ENCODE results near the gene FOXJ1. TPM values are rescaled to one million over a fixed set of nuclear protein-coding genes. Genes with fewer than 3 reads are reported as not detected.
A peak's percentile ranks its signal among the peaks of the same experiment; 100 is the strongest.

The FOXJ1 gene
- total and polyA plus RNA-seq, 2 donors from 2014 or later = 3.4 to 6.8 TPM

DNA sequence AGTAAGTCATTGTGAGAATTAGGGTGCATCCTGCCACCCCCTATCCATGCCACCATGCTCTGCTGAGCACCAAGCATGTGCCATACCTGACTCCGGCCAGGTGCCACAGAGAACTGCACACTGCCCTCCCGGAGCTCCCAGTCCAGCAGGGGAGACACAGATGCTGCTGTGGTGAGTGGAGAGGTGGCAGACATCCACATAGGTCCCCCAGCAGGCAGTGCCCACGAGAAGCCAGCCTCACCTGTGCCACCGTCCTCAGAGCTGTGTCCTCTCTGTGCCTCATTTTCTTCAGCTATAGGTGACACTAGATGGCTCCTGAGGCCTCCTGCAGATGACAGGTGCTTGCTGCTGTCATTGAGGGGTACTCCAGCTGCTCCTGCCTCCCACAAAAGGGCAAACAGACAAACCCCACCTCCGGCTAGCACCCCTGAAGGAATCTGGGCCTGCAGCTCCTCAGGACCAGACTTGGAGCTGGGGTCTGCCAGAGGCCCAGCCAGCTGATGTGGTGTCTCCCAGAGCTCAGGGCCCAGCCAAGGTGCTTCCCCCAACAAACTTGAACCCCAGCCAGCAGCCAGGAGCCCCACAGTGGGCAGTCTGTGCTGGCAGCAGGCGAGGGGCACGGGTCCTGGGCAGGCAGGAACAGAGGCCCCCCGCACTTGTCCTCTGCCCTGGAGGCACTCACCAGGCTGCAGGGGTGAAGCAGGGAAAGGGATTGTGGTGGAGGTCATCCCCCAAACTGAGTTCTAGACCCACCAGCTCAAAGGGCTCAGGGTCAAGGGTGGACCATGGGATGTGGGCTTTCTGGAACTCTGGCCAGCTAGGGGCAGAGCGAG, 17.1 kb downstream of the FOXJ1 start:
- intact Hi-C loops (cut with DNase I) = loop anchor here (5.0 kb wide), 1 partner anchor 153 kb away; no protein-coding TSS in a partner anchor
- Histone ChIP-seq H3K4me3 (ENCODE audit: low read length in 3 of 3) (no peak overlapping the region), H3K9me3 (ENCODE audit: control insufficient read depth in 2 of 3, insufficient read depth in 1 of 3, low read length in 3 of 3) (no peaks in the 10 kb centered on the region), H3K27ac (ENCODE audit: low read depth in 2 of 2, low read length in 2 of 2) (no peak overlapping the region), H3K9ac (ENCODE audit: low read length in 3 of 3) (no peak overlapping the region), H3K27me3 (ENCODE audit: control insufficient read depth, insufficient read depth, low read length) (no peaks in the 10 kb centered on the region), H3K4me1 (ENCODE audit: control insufficient read depth in 2 of 3, insufficient read depth in 2 of 3, low read depth in 1 of 3, low read length in 3 of 3) (peaks cover 0 to 6% (median 0%) of the 10 kb centered on the region in 3 donors), H3K36me3 (ENCODE audit: control insufficient read depth in 2 of 3, insufficient read depth in 3 of 3, low read length in 3 of 3) (no peaks in the 10 kb centered on the region)
- TF ChIP-seq, protein P1, sequence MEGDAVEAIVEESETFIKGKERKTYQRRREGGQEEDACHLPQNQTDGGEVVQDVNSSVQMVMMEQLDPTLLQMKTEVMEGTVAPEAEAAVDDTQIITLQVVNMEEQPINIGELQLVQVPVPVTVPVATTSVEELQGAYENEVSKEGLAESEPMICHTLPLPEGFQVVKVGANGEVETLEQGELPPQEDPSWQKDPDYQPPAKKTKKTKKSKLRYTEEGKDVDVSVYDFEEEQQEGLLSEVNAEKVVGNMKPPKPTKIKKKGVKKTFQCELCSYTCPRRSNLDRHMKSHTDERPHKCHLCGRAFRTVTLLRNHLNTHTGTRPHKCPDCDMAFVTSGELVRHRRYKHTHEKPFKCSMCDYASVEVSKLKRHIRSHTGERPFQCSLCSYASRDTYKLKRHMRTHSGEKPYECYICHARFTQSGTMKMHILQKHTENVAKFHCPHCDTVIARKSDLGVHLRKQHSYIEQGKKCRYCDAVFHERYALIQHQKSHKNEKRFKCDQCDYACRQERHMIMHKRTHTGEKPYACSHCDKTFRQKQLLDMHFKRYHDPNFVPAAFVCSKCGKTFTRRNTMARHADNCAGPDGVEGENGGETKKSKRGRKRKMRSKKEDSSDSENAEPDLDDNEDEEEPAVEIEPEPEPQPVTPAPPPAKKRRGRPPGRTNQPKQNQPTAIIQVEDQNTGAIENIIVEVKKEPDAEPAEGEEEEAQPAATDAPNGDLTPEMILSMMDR (IDR thresholded peaks at IDR 0.05; ENCODE audit: borderline replicate concordance, extremely low read depth, insufficient read depth) = no peak
- peak in 1 of 5 donors; percentile 42 for DNase-seq
- no peak for FAIRE-seq

DNA sequence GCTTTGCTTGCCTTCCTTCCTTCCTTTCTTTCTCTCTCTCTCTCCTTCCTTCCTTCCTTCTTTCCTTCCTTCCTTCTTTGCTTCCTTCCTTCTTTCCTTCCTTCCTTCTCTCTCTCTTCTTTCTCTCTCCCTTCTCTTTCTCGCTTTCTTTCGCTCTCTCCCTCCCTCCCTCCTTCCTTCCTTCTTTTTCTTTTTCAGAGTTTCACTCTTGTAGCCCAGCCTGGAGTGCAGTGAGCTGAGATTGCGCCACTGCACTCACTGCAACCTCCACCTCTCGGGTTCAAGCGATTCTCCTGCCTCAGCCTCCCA, 17.9 kb downstream of the FOXJ1 start:
- DNase-seq (no peak), FAIRE-seq (no peak)
- Histone ChIP-seq H3K9me3 (ENCODE audit: control insufficient read depth in 2 of 3, insufficient read depth in 1 of 3, low read length in 3 of 3) (no peaks in the 10 kb centered on the region), H3K9ac (ENCODE audit: low read length in 3 of 3) (no peak overlapping the region), H3K4me1 (ENCODE audit: control insufficient read depth in 2 of 3, insufficient read depth in 2 of 3, low read depth in 1 of 3, low read length in 3 of 3) (peaks cover 0 to 6% (median 0%) of the 10 kb centered on the region in 3 donors), H3K4me3 (ENCODE audit: low read length in 3 of 3) (no peak overlapping the region), H3K36me3 (ENCODE audit: control insufficient read depth in 2 of 3, insufficient read depth in 3 of 3, low read length in 3 of 3) (no peaks in the 10 kb centered on the region), H3K27ac (ENCODE audit: low read depth in 2 of 2, low read length in 2 of 2) (no peak overlapping the region), H3K27me3 (ENCODE audit: control insufficient read depth, insufficient read depth, low read length) (no peaks in the 10 kb centered on the region)
- intact Hi-C loops (cut with DNase I) = loop anchor here (5.0 kb wide), 1 partner anchor 154 kb away; no protein-coding TSS in a partner anchor
- TF ChIP-seq, protein P1 (IDR thresholded peaks at IDR 0.05; ENCODE audit: borderline replicate concordance, extremely low read depth, insufficient read depth) = no peak

DNA sequence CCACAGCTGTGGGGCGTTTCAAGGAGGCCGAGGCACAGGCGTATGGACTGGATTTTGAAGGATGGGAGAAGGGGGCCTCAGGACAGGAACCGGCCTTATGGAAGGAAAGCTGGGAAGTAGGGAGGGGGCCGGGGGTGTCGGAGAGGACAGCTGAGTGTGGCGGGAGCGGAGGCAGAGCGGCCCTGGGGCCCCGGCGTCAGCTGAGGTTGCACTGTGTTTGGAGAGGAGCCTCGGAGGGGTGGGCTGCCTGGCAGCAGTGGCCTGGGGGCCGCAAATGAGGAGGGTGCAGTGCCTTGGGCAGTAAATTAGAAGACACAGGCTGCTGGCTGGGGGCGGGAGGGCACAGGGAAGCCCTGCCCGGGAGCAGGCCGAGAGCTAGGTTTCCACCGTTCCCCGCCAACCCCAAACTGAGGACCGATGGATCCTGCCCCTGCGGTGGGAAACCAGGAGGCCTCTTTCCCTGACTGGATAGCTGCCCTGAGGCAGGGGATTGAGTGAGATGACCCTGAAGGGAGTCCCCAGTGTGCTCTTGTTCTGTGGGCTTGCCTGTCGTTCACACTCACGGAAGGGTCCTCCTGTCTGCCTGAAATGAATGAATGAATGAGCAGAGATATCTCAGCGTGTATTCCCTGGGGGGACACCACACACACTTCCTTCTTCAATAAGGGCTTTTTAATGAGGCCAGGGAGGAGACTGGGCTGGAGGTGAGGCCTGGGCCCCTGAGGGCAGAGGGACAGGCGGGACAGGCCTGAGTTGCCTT, 18.4 kb downstream of the FOXJ1 start:
- intact Hi-C loops (cut with DNase I) = loop anchor here (5.0 kb wide), 1 partner anchor 155 kb away; no protein-coding TSS in a partner anchor
- no peaks in the 10 kb centered on the region for H3K36me3 ChIP-seq (ENCODE audit: control insufficient read depth in 2 of 3, insufficient read depth in 3 of 3, low read length in 3 of 3)
- FAIRE-seq = no peak
- peaks cover 0 to 6% (median 0%) of the 10 kb centered on the region in 3 donors for H3K4me1 ChIP-seq (ENCODE audit: control insufficient read depth in 2 of 3, insufficient read depth in 2 of 3, low read depth in 1 of 3, low read length in 3 of 3)
- peak in 1 of 5 donors; percentile 58 for DNase-seq
- H3K9ac ChIP-seq (ENCODE audit: low read length in 3 of 3) = no peak overlapping the region
- H3K4me3 ChIP-seq (ENCODE audit: low read length in 3 of 3) = no peak overlapping the region
- TF ChIP-seq, protein P1 (IDR thresholded peaks at IDR 0.05; ENCODE audit: borderline replicate concordance, extremely low read depth, insufficient read depth) = no peak
- H3K27ac ChIP-seq (ENCODE audit: low read depth in 2 of 2, low read length in 2 of 2) = no peak overlapping the region
- no peaks in the 10 kb centered on the region for H3K9me3 ChIP-seq (ENCODE audit: control insufficient read depth in 2 of 3, insufficient read depth in 1 of 3, low read length in 3 of 3)
- no peaks in the 10 kb centered on the region for H3K27me3 ChIP-seq (ENCODE audit: control insufficient read depth, insufficient read depth, low read length)

All from kidney (tissue), 14 donors.